Endothelial cell of umbilical vein (primary cell): ENCODE measurements around the gene CRHR2. TPM values are rescaled to one million over a fixed set of nuclear protein-coding genes. Genes with fewer than 3 reads are reported as not detected.

ENCODE experiments used
- BruUV-seq: library from RNA; stranded (reverse); fragments of 400-500 nt; replicated peaks from 2 replicates; lab custom pipeline; 2021; lab: Mats Ljungman, UMichigan
- CTCF ChIA-PET: fragments of 300-600, 350-600 bp; sonication (Branson Sonifier 250); formaldehyde crosslinking; loops from one replicate; lab custom pipeline; 2021; ENCODE audit warnings: antibody characterized with exemption, inconsistent platforms; lab: Charles Lee
- POLR2A ChIA-PET: fragments of 300-600, 350-600 bp; sonication (Branson Sonifier 250); formaldehyde crosslinking; loops from one replicate; lab custom pipeline; 2021; ENCODE audit warnings: antibody characterized with exemption, inconsistent platforms; lab: Charles Lee
- DNase-seq: peaks from one replicate; pipeline ENCODE4 v3.0.0-alpha.2; 2011; ENCODE audit warnings: low read depth, low spot score
- FAIRE-seq: peaks from 2 replicates; lab custom pipeline; 2011; peaks lifted over from hg19 to GRCh38; lab: Jason Lieb, UNC
- H2AFZ ChIP-seq: 2 replicates; pipeline ENCODE4 v1.6.0; 2012; ENCODE audit warnings: low read depth, low read length, control low read depth, inconsistent platforms
- H3K27ac ChIP-seq: 2 replicates; pipeline ENCODE4 v1.5.1; 2011; ENCODE audit warnings: low read depth, mild to moderate bottlenecking, control low read depth, low read length, moderate library complexity; ENCODE audit not compliant: insufficient read depth
- H3K27me3 ChIP-seq, 2 experiments: 2 replicates each; pipeline versions ENCODE4 v1.6.0 to v1.6.1; 2011; ENCODE audit warnings: low read length in 2 of 2, mixed read lengths in 1 of 2; ENCODE audit not compliant: control insufficient read depth in 2 of 2, insufficient read depth in 2 of 2
- H3K36me3 ChIP-seq, 2 experiments: 2 replicates in 1 of 2; 3 replicates in 1 of 2; pipeline ENCODE4 v1.5.1; 2011; ENCODE audit warnings: low read length in 2 of 2, mild to moderate bottlenecking in 1 of 2, moderate library complexity in 1 of 2; ENCODE audit not compliant: control insufficient read depth in 2 of 2, insufficient read depth in 2 of 2; ENCODE audit errors: extremely low read depth in 1 of 2
- H3K4me1 ChIP-seq: 3 replicates; pipeline ENCODE4 v1.5.1; 2011; ENCODE audit warnings: mild to moderate bottlenecking, low read length; ENCODE audit not compliant: control insufficient read depth, insufficient read depth; ENCODE audit errors: extremely low read depth
- H3K4me2 ChIP-seq: 2 replicates; pipeline ENCODE4 v1.6.1; 2011; ENCODE audit warnings: low read length, control low read depth, mixed read lengths; ENCODE audit not compliant: insufficient read depth
- H3K4me3 ChIP-seq, 3 experiments: fragments of 200-600 bp in 1 of 3; sonication (generic), shearing (Covaris generic) in 1 of 3; replicated peaks in 1 of 3; 2 replicates each; pipeline ENCODE4 v1.5.1; 2011 to 2016; ENCODE audit warnings: control low read depth in 3 of 3, low read length in 3 of 3, mild to moderate bottlenecking in 2 of 3, inconsistent platforms in 1 of 3, low read depth in 1 of 3, moderate library complexity in 1 of 3; ENCODE audit not compliant: insufficient read depth in 1 of 3
- H3K79me2 ChIP-seq: 2 replicates; pipeline ENCODE4 v1.6.0; 2012; ENCODE audit warnings: low read length, inconsistent platforms; ENCODE audit not compliant: control insufficient read depth, insufficient read depth
- H3K9ac ChIP-seq: replicated peaks from 2 replicates; pipeline ENCODE3; 2011; ENCODE audit warnings: low read length, control low read depth; ENCODE audit not compliant: insufficient read depth; ENCODE audit errors: extremely low read depth
- H3K9me1 ChIP-seq: replicated peaks from 3 replicates; pipeline ENCODE4 v1.6.0; 2011; ENCODE audit warnings: mild to moderate bottlenecking, low read length; ENCODE audit not compliant: control insufficient read depth, insufficient read depth; ENCODE audit errors: extremely low read depth
- H3K9me3 ChIP-seq: replicated peaks from 2 replicates; pipeline ENCODE4 v1.5.1; 2012; ENCODE audit warnings: low read length, inconsistent platforms; ENCODE audit not compliant: control insufficient read depth, insufficient read depth
- H4K20me1 ChIP-seq: replicated peaks from 2 replicates; pipeline ENCODE3; 2011; ENCODE audit warnings: mild to moderate bottlenecking, low read length; ENCODE audit not compliant: control insufficient read depth, insufficient read depth; ENCODE audit errors: extremely low read depth
- CTCF ChIP-seq, 2 donors: IDR thresholded peaks; 1 replicate in 1 of 2; 2 replicates in 1 of 2; pipeline ENCODE4 v1.5.1; 2011; ENCODE audit warnings: low read length in 2 of 2, mild to moderate bottlenecking in 2 of 2, moderate library complexity in 2 of 2, control low read depth in 1 of 2, inconsistent platforms in 1 of 2, low read depth in 1 of 2; ENCODE audit not compliant: insufficient read depth in 1 of 2; ENCODE audit errors: extremely low read depth in 1 of 2
- EZH2 ChIP-seq: IDR thresholded peaks from 2 replicates; pipeline ENCODE4 v1.6.1; 2012; ENCODE audit warnings: borderline replicate concordance, low read depth, mild to moderate bottlenecking, moderate library complexity, low read length, inconsistent platforms; ENCODE audit not compliant: severe bottlenecking
- FOS ChIP-seq: IDR thresholded peaks from 2 replicates; pipeline ENCODE4 v1.6.1; 2011; ENCODE audit warnings: mild to moderate bottlenecking, low read length, moderate library complexity, borderline replicate concordance; ENCODE audit not compliant: insufficient read depth
- GATA2 ChIP-seq: IDR thresholded peaks from 2 replicates; pipeline ENCODE4 v1.7.0; 2011; ENCODE audit warnings: low read depth, mild to moderate bottlenecking, moderate library complexity, mixed read lengths, low read length; ENCODE audit not compliant: insufficient read length, insufficient read depth
- JUN ChIP-seq: IDR thresholded peaks from 2 replicates; pipeline ENCODE4 v1.6.1; 2011; ENCODE audit warnings: borderline replicate concordance, low read depth; ENCODE audit not compliant: insufficient read length, insufficient read depth
- MAX ChIP-seq: IDR thresholded peaks from 2 replicates; pipeline ENCODE4 v1.6.1; 2011; ENCODE audit not compliant: insufficient read depth, insufficient read length
- MYC ChIP-seq: IDR thresholded peaks from one replicate; pipeline ENCODE4 v1.6.1; 2011; ENCODE audit warnings: mild to moderate bottlenecking, low read depth, low read length
- POLR2A ChIP-seq: IDR thresholded peaks from 2 replicates; pipeline ENCODE4 v1.6.1; 2012; ENCODE audit warnings: low read depth, mild to moderate bottlenecking, control low read depth, low read length
- POLR2AphosphoS5 ChIP-seq: IDR thresholded peaks from 2 replicates; pipeline ENCODE4 v1.6.1; 2012; ENCODE audit warnings: low read depth, mild to moderate bottlenecking, control low read depth, low read length, moderate library complexity; ENCODE audit not compliant: insufficient read depth
- dilution Hi-C: fragments of 300-500 bp; cut with MboI; formaldehyde crosslinking; loops from one replicate; pipeline ENCODE4 v1.15.0; 2019; ENCODE audit warnings: low sequenced_read_pairs; ENCODE audit not compliant: extremely low pct_ligation_motif_present
- intact Hi-C: fragments of 100-400 bp; cut with micrococcal nuclease; formaldehyde crosslinking; loops from one replicate; pipeline ENCODE4 v1.10.0; 2022
- polyA plus RNA-seq, 4 experiments: library from polyadenylated mRNA; depleted of rRNA in 3 of 4; stranded (reverse) in 3 of 4; unstranded in 1 of 4; fragments of >200 nt; gene quantifications; 2 replicates each; pipeline versions ENCODE4 v1.2.1 to v1.2.3, GENCODE V29; 2011 to 2012; ENCODE audit warnings: missing spikeins in 1 of 4
- total RNA-seq: library from RNA; stranded (reverse); gene quantifications from 2 replicates; pipeline ENCODE4 v1.2.3, GENCODE V29; 2021

The CRHR2 gene
- total and polyA plus RNA-seq, 2 donors (not counting 3 experiments of a cell fraction or from before 2014, with no cell fraction given): not detected

GRCh38 chr7:30634193-30634626 is 48.0 kb downstream of the CRHR2 start:
- Histone ChIP-seq H3K79me2 (peaks cover 2% of the 10 kb centered on the region), H3K27me3 (no peaks in the 10 kb centered on the region), H3K27ac (no peak overlapping the region), H3K4me2 (no peak overlapping the region), H3K36me3 (peaks cover 25 to 26% of the 10 kb centered on the region in 2 experiments), H3K4me1 (no peaks in the 10 kb centered on the region), H3K4me3 (no peak overlapping the region), H3K9ac (no peak overlapping the region), H2AFZ (no peak overlapping the region), H3K9me1 (no peaks in the 10 kb centered on the region), H3K9me3 (no peaks in the 10 kb centered on the region), H4K20me1 (no peaks in the 10 kb centered on the region)
- intact Hi-C loops: no loop called here
- DNase-seq: no peak
- dilution Hi-C loops: no loop called here
- CTCF ChIA-PET: no interaction called here
- BruUV-seq: no TSS peak
- no peak for TF ChIP-seq POLR2AphosphoS5
- TF ChIP-seq FOS: no peak
- no peak for TF ChIP-seq GATA2
- no peak for TF ChIP-seq EZH2
- no peak for TF ChIP-seq JUN
- TF ChIP-seq MAX: no peak
- no peak for TF ChIP-seq POLR2A
- no peak for TF ChIP-seq MYC
- TF ChIP-seq CTCF (IDR thresholded peaks at IDR 0.05; ENCODE audit: extremely low read depth in 1 of 2, insufficient read depth in 1 of 2, low read depth in 1 of 2, low read length in 2 of 2): no peak
- POLR2A ChIA-PET: no interaction called here
- FAIRE-seq: no peak
